Astrocyte (in vitro differentiated cells and primary cell): ENCODE data around the gene SLC5A8. TPM values are rescaled to one million over a fixed set of nuclear protein-coding genes. Genes with fewer than 3 reads are reported as not detected.
"Not testable (repeated sequence)": the region's sequence is repeated elsewhere in the genome, so short reads cannot be mapped to it uniquely, and the experiment has no call there.

Experiments
- DNase-seq: peaks from one replicate; pipeline ENCODE4 v3.0.0-alpha.2; 2010; ENCODE audit warnings: low read depth
- FAIRE-seq: peaks from 2 replicates; lab custom pipeline; 2011; peaks lifted over from hg19 to GRCh38; lab: Jason Lieb, UNC
- H2AFZ ChIP-seq: 2 replicates; pipeline ENCODE4 v1.6.0; 2012; ENCODE audit warnings: low read depth, low read length, inconsistent platforms
- H3K27ac ChIP-seq: 2 replicates; pipeline ENCODE4 v1.5.1; 2011; ENCODE audit warnings: low read depth, low read length, inconsistent platforms
- H3K27me3 ChIP-seq: 2 replicates; pipeline ENCODE4 v1.6.0; 2011; ENCODE audit warnings: low read length, inconsistent platforms; ENCODE audit not compliant: insufficient read depth
- H3K36me3 ChIP-seq: 2 replicates; pipeline ENCODE4 v1.5.1; 2011; ENCODE audit warnings: low read length, inconsistent platforms; ENCODE audit not compliant: insufficient read depth
- H3K4me1 ChIP-seq: 2 replicates; pipeline ENCODE4 v1.5.1; 2011; ENCODE audit warnings: low read length, inconsistent platforms; ENCODE audit not compliant: insufficient read depth
- H3K4me2 ChIP-seq: 2 replicates; pipeline ENCODE4 v1.6.0; 2012; ENCODE audit warnings: low read length, inconsistent platforms
- H3K4me3 ChIP-seq: 2 replicates; pipeline ENCODE4 v1.5.1; 2011; ENCODE audit warnings: low read depth, mild to moderate bottlenecking, low read length, inconsistent platforms; ENCODE audit not compliant: insufficient read depth
- H3K79me2 ChIP-seq: 2 replicates; pipeline ENCODE4 v1.6.0; 2012; ENCODE audit warnings: mild to moderate bottlenecking, low read length, inconsistent platforms; ENCODE audit not compliant: insufficient read depth
- H3K9ac ChIP-seq: 2 replicates; pipeline ENCODE4 v1.6.0; 2012; ENCODE audit warnings: mild to moderate bottlenecking, low read length, inconsistent platforms
- H3K9me3 ChIP-seq: 2 replicates; pipeline ENCODE4 v1.5.1; 2012; ENCODE audit warnings: low read depth, mild to moderate bottlenecking, low read length, inconsistent platforms; ENCODE audit not compliant: insufficient read depth
- H4K20me1 ChIP-seq: 2 replicates; pipeline ENCODE4 v1.6.0; 2012; ENCODE audit warnings: low read length, inconsistent platforms; ENCODE audit not compliant: insufficient read depth
- H3K27ac Mint-ChIP-seq: one replicate; pipeline ENCODE4 v1.8.0; 2021; ENCODE audit warnings: mild to moderate bottlenecking, mixed read lengths; ENCODE audit not compliant: unreplicated experiment
- H3K27me3 Mint-ChIP-seq: one replicate; pipeline ENCODE4 v1.8.0; 2021; ENCODE audit warnings: low read depth, mixed read lengths; ENCODE audit not compliant: unreplicated experiment
- H3K36me3 Mint-ChIP-seq: one replicate; pipeline ENCODE4 v1.8.0; 2021; ENCODE audit warnings: low read depth, mixed read lengths; ENCODE audit not compliant: unreplicated experiment
- H3K4me1 Mint-ChIP-seq: one replicate; pipeline ENCODE4 v1.8.0; 2021; ENCODE audit warnings: low read depth, mixed read lengths; ENCODE audit not compliant: unreplicated experiment
- H3K4me3 Mint-ChIP-seq: one replicate; pipeline ENCODE4 v1.8.0; 2021; ENCODE audit warnings: mild to moderate bottlenecking, moderate library complexity, mixed read lengths; ENCODE audit not compliant: unreplicated experiment
- H3K9me3 Mint-ChIP-seq: one replicate; pipeline ENCODE4 v1.8.0; 2021; ENCODE audit warnings: mild to moderate bottlenecking, mixed read lengths; ENCODE audit not compliant: unreplicated experiment
- CTCF ChIP-seq: IDR thresholded peaks from 2 replicates; pipeline ENCODE4 v1.5.1; 2011; ENCODE audit warnings: low read depth, mild to moderate bottlenecking, inconsistent platforms, low read length, moderate library complexity; ENCODE audit not compliant: insufficient read depth
- EZH2 ChIP-seq: IDR thresholded peaks from 2 replicates; pipeline ENCODE4 v1.6.1; 2012; ENCODE audit warnings: mild to moderate bottlenecking, low read length, inconsistent platforms; ENCODE audit not compliant: insufficient read depth
- total RNA-seq: library from RNA; stranded (reverse); gene quantifications from 2 replicates; pipeline ENCODE4 v1.2.1, GENCODE V29; 2021

The SLC5A8 gene
- total RNA-seq, 1 donor from 2014 or later, result not detected

GRCh38 chr12:101166866-101167265 lies 43.2 kb downstream of the SLC5A8 start:
- no peaks in the 10 kb centered on the region for H3K79me2 ChIP-seq
- H4K20me1 ChIP-seq, result no peaks in the 10 kb centered on the region
- H2AFZ ChIP-seq, result no peak overlapping the region
- no peaks in the 10 kb centered on the region for H3K36me3 Mint-ChIP-seq
- H3K27ac Mint-ChIP-seq, result no peak overlapping the region
- H3K27ac ChIP-seq, result no peak overlapping the region
- H3K4me1 ChIP-seq, result no peaks in the 10 kb centered on the region
- no peaks in the 10 kb centered on the region for H3K9me3 ChIP-seq
- H3K4me3 Mint-ChIP-seq, result no peak overlapping the region
- no peaks in the 10 kb centered on the region for H3K27me3 ChIP-seq
- FAIRE-seq, result no peak
- no peaks in the 10 kb centered on the region for H3K4me1 Mint-ChIP-seq
- peaks cover 7% of the 10 kb centered on the region for H3K27me3 Mint-ChIP-seq
- H3K4me2 ChIP-seq, result no peak overlapping the region
- TF ChIP-seq EZH2, result no peak
- TF ChIP-seq CTCF, result no peak
- H3K36me3 ChIP-seq, result no peaks in the 10 kb centered on the region
- no peak for DNase-seq
- H3K4me3 ChIP-seq, result no peak overlapping the region
- H3K9ac ChIP-seq, result no peak overlapping the region
- H3K9me3 Mint-ChIP-seq, result peaks cover 2% of the 10 kb centered on the region

GRCh38 chr12:101165319-101165718 lies 44.7 kb downstream of the SLC5A8 start:
- Histone ChIP-seq H3K9me3 (no peaks in the 10 kb centered on the region), H3K36me3 (no peaks in the 10 kb centered on the region), H3K27me3 (no peaks in the 10 kb centered on the region), H4K20me1 (no peaks in the 10 kb centered on the region), H3K79me2 (no peaks in the 10 kb centered on the region), H3K4me1 (no peaks in the 10 kb centered on the region), H2AFZ (no peak overlapping the region), H3K27ac (no peak overlapping the region), H3K4me2 (no peak overlapping the region), H3K4me3 (no peak overlapping the region), H3K9ac (no peak overlapping the region)
- Mint-ChIP-seq H3K27ac (no peak overlapping the region), H3K4me3 (no peak overlapping the region), H3K36me3 (no peaks in the 10 kb centered on the region), H3K9me3 (peaks cover 2% of the 10 kb centered on the region), H3K4me1 (no peaks in the 10 kb centered on the region), H3K27me3 (no peaks in the 10 kb centered on the region)
- no peak for FAIRE-seq
- TF ChIP-seq CTCF (no peak), EZH2 (no peak)
- no peak for DNase-seq

- H3K4me1 ChIP-seq, H3K27me3 ChIP-seq, DNase-seq, H3K79me2 ChIP-seq, H3K4me1 Mint-ChIP-seq, H3K9ac ChIP-seq, H4K20me1 ChIP-seq, H2AFZ ChIP-seq, H3K36me3 Mint-ChIP-seq, H3K9me3 Mint-ChIP-seq, H3K4me2 ChIP-seq, H3K9me3 ChIP-seq, H3K27ac Mint-ChIP-seq, H3K36me3 ChIP-seq, H3K4me3 Mint-ChIP-seq, H3K4me3 ChIP-seq, FAIRE-seq, H3K27me3 Mint-ChIP-seq, H3K27ac ChIP-seq: not testable (repeated sequence)
These were observed 64.1 kb downstream of the SLC5A8 start for GRCh38 chr12:101145777-101146431.
